Left ventricle myocardium inferior (tissue), 1 donor: ENCODE data around the gene MAP3K5. TPM values are rescaled to one million over a fixed set of nuclear protein-coding genes. Genes with fewer than 3 reads are reported as not detected.

Source experiments
- DNase-seq: peaks from one replicate; pipeline ENCODE4 v3.0.0-alpha.2; 2020
- H3K27ac ChIP-seq: fragments of 200-600 bp; replicated peaks from 2 replicates; pipeline ENCODE4 v1.8.0; 2021
- H3K27me3 ChIP-seq: fragments of 200-600 bp; 2 replicates; pipeline ENCODE4 v1.8.0; 2021; ENCODE audit warnings: low read depth
- H3K36me3 ChIP-seq: fragments of 200-600 bp; 2 replicates; pipeline ENCODE4 v1.8.0; 2021
- H3K4me1 ChIP-seq: fragments of 200-600 bp; 2 replicates; pipeline ENCODE4 v1.8.0; 2021
- H3K4me3 ChIP-seq: fragments of 200-600 bp; 2 replicates; pipeline ENCODE4 v1.8.0; 2021; ENCODE audit warnings: mild to moderate bottlenecking, moderate library complexity
- H3K9me3 ChIP-seq: fragments of 200-600 bp; replicated peaks from 2 replicates; pipeline ENCODE4 v1.8.0; 2021
- CTCF ChIP-seq: fragments of 200-600 bp; IDR thresholded peaks from 2 replicates; pipeline ENCODE4 v1.8.0; 2021; ENCODE audit warnings: antibody characterized with exemption, mild to moderate bottlenecking, borderline replicate concordance
- intact Hi-C: fragments of 100-400 bp; cut with micrococcal nuclease; formaldehyde crosslinking; loops from one replicate; pipeline ENCODE4 v1.11.0; 2022
- total RNA-seq: library from RNA; stranded (reverse); fragmentation: NEBNext Ultra II Directional; extraction: Animal tissue kit (Norgen Biotek cat#: 25700); gene quantifications from one replicate; pipeline ENCODE4 v1.2.1, GENCODE V29; 2021
- donor health status: DM: no; HTN: yes; CAD: no; lungs with severe emphysema.

Gene MAP3K5
- total RNA-seq, 1 donor from 2014 or later: 44.1 TPM

DNA sequence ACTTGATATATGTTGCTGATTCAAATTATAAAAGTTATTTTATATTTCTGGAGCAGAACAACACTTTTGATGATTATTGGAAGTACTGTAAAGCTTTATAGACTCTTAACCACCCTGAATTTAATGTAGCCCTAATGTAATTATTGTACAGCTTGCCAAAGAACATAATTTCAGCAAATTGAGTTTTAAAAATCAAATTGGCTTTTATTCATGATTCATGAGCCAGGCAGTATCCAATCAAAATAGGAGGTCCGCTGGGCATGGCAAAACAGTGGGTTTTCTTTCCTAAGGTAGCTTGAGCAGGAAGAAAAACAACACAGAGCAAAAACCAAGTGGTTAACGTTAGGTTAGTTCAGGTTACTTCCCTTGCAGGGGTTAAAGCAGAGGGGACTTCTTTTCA is 177.3 kb downstream of the MAP3K5 start:
- TF ChIP-seq CTCF: no peak
- no peak for DNase-seq
- Histone ChIP-seq H3K4me1 (peaks cover 3% of the 10 kb centered on the region), H3K4me3 (no peak overlapping the region), H3K9me3 (no peaks in the 10 kb centered on the region), H3K27me3 (no peaks in the 10 kb centered on the region), H3K27ac (no peak overlapping the region), H3K36me3 (peaks cover 27% of the 10 kb centered on the region)
- intact Hi-C loops: no loop called here

- no peak for TF ChIP-seq CTCF
- Histone ChIP-seq H3K4me3 (no peak overlapping the region), H3K4me1 (peaks cover 6% of the 10 kb centered on the region), H3K36me3 (peaks cover 27% of the 10 kb centered on the region), H3K27me3 (no peaks in the 10 kb centered on the region), H3K27ac (no peak overlapping the region), H3K9me3 (no peaks in the 10 kb centered on the region)
- no peak for DNase-seq
- intact Hi-C loops: no loop called here
Measured at GRCh38 chr6:136614350-136614749, 177.9 kb downstream of the MAP3K5 start.

DNA sequence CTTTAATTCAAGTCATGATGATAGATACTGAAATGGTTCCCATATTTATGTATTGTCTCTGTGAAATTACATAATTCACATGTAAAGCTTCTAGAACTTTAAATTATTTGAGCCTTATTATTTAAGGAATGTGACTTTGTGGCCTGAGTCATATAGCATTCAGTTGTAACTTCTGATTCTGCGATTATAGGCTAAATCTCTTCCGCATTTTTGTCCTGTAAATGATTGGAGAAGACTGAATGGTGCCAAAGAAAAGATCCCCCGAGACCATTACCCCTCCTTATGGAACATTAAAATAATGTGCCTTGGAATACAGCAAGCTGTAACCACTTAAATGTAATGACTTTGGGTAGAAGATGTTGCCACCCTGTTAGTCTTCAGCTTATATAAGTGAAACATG is 178.8 kb downstream of the MAP3K5 start:
- H3K27ac ChIP-seq: no peak overlapping the region
- H3K4me3 ChIP-seq: no peak overlapping the region
- peaks cover 14% of the 10 kb centered on the region for H3K4me1 ChIP-seq
- no peaks in the 10 kb centered on the region for H3K27me3 ChIP-seq
- H3K36me3 ChIP-seq: peaks cover 22% of the 10 kb centered on the region
- no peak for DNase-seq
- H3K9me3 ChIP-seq: no peaks in the 10 kb centered on the region
- intact Hi-C loops: no loop called here
- no peak for TF ChIP-seq CTCF

GRCh38 chr6:136612666-136613389 is 179.4 kb downstream of the MAP3K5 start:
- Histone ChIP-seq H3K4me3 (no peak overlapping the region), H3K36me3 (peaks cover 22% of the 10 kb centered on the region), H3K4me1 (peaks cover 20% of the 10 kb centered on the region), H3K27me3 (no peaks in the 10 kb centered on the region), H3K27ac (no peak overlapping the region), H3K9me3 (no peaks in the 10 kb centered on the region)
- TF ChIP-seq CTCF: no peak
- no peak for DNase-seq
- intact Hi-C loops: no loop called here

GRCh38 chr6:136611746-136612145 is 180.5 kb downstream of the MAP3K5 start:
- Histone ChIP-seq H3K27ac (no peak overlapping the region), H3K9me3 (no peaks in the 10 kb centered on the region), H3K4me1 (peaks cover 22% of the 10 kb centered on the region), H3K4me3 (no peak overlapping the region), H3K36me3 (peaks cover 22% of the 10 kb centered on the region), H3K27me3 (no peaks in the 10 kb centered on the region)
- no peak for DNase-seq
- intact Hi-C loops: no loop called here
- no peak for TF ChIP-seq CTCF
